ENCODE measurements around the gene SNX3.

Gene SNX3

GRCh38 chr6:108222064-108222463 is 38.8 kb downstream of the SNX3 start:
- 92% methylated on average over 2 of the region's 2 CpGs for WGBS (ENCODE audit: insufficient coverage)
- Histone ChIP-seq H3K4me3 (ENCODE audit: control insufficient read depth in 1 of 7, extremely low read depth in 1 of 7, insufficient read depth in 4 of 7, low read depth in 2 of 7, low read length in 6 of 7) (no peak overlapping the region), H3K4me1 (ENCODE audit: control extremely low read depth in 1 of 4, control insufficient read depth in 4 of 4, insufficient read depth in 4 of 4, low read length in 3 of 4) (peaks cover 0 to 17% (median 6%) of the 10 kb centered on the region in 4 experiments), H3K27me3 (replicated peaks in 2 of 5; ENCODE audit: control insufficient read depth in 4 of 5, insufficient read depth in 5 of 5, low read length in 4 of 5) (no peaks in the 10 kb centered on the region), H3K27ac (ENCODE audit: insufficient read depth in 1 of 2, low read depth in 1 of 2, low read length in 2 of 2, poor library complexity in 1 of 2, severe bottlenecking in 2 of 2) (no peak overlapping the region), H3K9me3 (ENCODE audit: control extremely low read depth in 1 of 5, control insufficient read depth in 4 of 5, insufficient read depth in 2 of 5, low read depth in 1 of 5, low read length in 4 of 5) (peaks cover 0 to 1% (median 0%) of the 10 kb centered on the region in 5 experiments), H3K36me3 (ENCODE audit: control insufficient read depth in 4 of 4, insufficient read depth in 4 of 4, low read length in 3 of 4) (peaks cover 4 to 36% (median 22%) of the 10 kb centered on the region in 4 experiments)
- no peak for DNase-seq
- CTCF ChIA-PET = no interaction called here
- POLR2A ChIA-PET = no interaction called here

- H3K36me3 ChIP-seq (ENCODE audit: control insufficient read depth in 4 of 4, insufficient read depth in 4 of 4, low read length in 3 of 4) = peaks cover 6 to 40% (median 28%) of the 10 kb centered on the region in 4 experiments
- no peaks in the 10 kb centered on the region for H3K9me3 ChIP-seq (ENCODE audit: control extremely low read depth in 1 of 5, control insufficient read depth in 4 of 5, insufficient read depth in 2 of 5, low read depth in 1 of 5, low read length in 4 of 5)
- H3K27me3 ChIP-seq (replicated peaks in 2 of 5; ENCODE audit: control insufficient read depth in 4 of 5, insufficient read depth in 5 of 5, low read length in 4 of 5) = no peaks in the 10 kb centered on the region
- CTCF ChIA-PET = no interaction called here
- no peaks in the 10 kb centered on the region for H3K4me1 ChIP-seq (ENCODE audit: control extremely low read depth in 1 of 4, control insufficient read depth in 4 of 4, insufficient read depth in 4 of 4, low read length in 3 of 4)
- H3K4me3 ChIP-seq (ENCODE audit: control insufficient read depth in 1 of 7, extremely low read depth in 1 of 7, insufficient read depth in 4 of 7, low read depth in 2 of 7, low read length in 6 of 7) = no peak overlapping the region
- 100% methylated on average over 2 of the region's 2 CpGs for WGBS (ENCODE audit: insufficient coverage)
- H3K27ac ChIP-seq (ENCODE audit: insufficient read depth in 1 of 2, low read depth in 1 of 2, low read length in 2 of 2, poor library complexity in 1 of 2, severe bottlenecking in 2 of 2) = no peak overlapping the region
- DNase-seq = no peak
- POLR2A ChIA-PET = no interaction called here
Measured at GRCh38 chr6:108211671-108212070, 49.2 kb downstream of the SNX3 start.

GRCh38 chr6:108210556-108210955 is 50.3 kb downstream of the SNX3 start:
- POLR2A ChIA-PET = no interaction called here
- no peak overlapping the region for H3K27ac ChIP-seq (ENCODE audit: insufficient read depth in 1 of 2, low read depth in 1 of 2, low read length in 2 of 2, poor library complexity in 1 of 2, severe bottlenecking in 2 of 2)
- no peak for DNase-seq
- no peak overlapping the region for H3K4me3 ChIP-seq (ENCODE audit: control insufficient read depth in 1 of 7, extremely low read depth in 1 of 7, insufficient read depth in 4 of 7, low read depth in 2 of 7, low read length in 6 of 7)
- H3K27me3 ChIP-seq (replicated peaks in 2 of 5; ENCODE audit: control insufficient read depth in 4 of 5, insufficient read depth in 5 of 5, low read length in 4 of 5) = no peaks in the 10 kb centered on the region
- CTCF ChIA-PET = no interaction called here
- H3K4me1 ChIP-seq (ENCODE audit: control extremely low read depth in 1 of 4, control insufficient read depth in 4 of 4, insufficient read depth in 4 of 4, low read length in 3 of 4) = no peaks in the 10 kb centered on the region
- 92% methylated on average over 2 of the region's 2 CpGs for WGBS (ENCODE audit: insufficient coverage)
- peaks cover 6 to 36% (median 25%) of the 10 kb centered on the region in 4 experiments for H3K36me3 ChIP-seq (ENCODE audit: control insufficient read depth in 4 of 4, insufficient read depth in 4 of 4, low read length in 3 of 4)
- no peaks in the 10 kb centered on the region for H3K9me3 ChIP-seq (ENCODE audit: control extremely low read depth in 1 of 5, control insufficient read depth in 4 of 5, insufficient read depth in 2 of 5, low read depth in 1 of 5, low read length in 4 of 5)

- POLR2A ChIA-PET = no interaction called here
- Histone ChIP-seq H3K4me3 (ENCODE audit: control insufficient read depth in 1 of 7, extremely low read depth in 1 of 7, insufficient read depth in 4 of 7, low read depth in 2 of 7, low read length in 6 of 7) (no peak overlapping the region), H3K9me3 (ENCODE audit: control extremely low read depth in 1 of 5, control insufficient read depth in 4 of 5, insufficient read depth in 2 of 5, low read depth in 1 of 5, low read length in 4 of 5) (no peaks in the 10 kb centered on the region), H3K36me3 (ENCODE audit: control insufficient read depth in 4 of 4, insufficient read depth in 4 of 4, low read length in 3 of 4) (peaks cover 4 to 31% (median 22%) of the 10 kb centered on the region in 4 experiments), H3K27me3 (replicated peaks in 2 of 5; ENCODE audit: control insufficient read depth in 4 of 5, insufficient read depth in 5 of 5, low read length in 4 of 5) (no peaks in the 10 kb centered on the region), H3K4me1 (ENCODE audit: control extremely low read depth in 1 of 4, control insufficient read depth in 4 of 4, insufficient read depth in 4 of 4, low read length in 3 of 4) (no peaks in the 10 kb centered on the region), H3K27ac (ENCODE audit: insufficient read depth in 1 of 2, low read depth in 1 of 2, low read length in 2 of 2, poor library complexity in 1 of 2, severe bottlenecking in 2 of 2) (no peak overlapping the region)
- 100% methylated on average over 1 of the region's 5 CpGs for WGBS (ENCODE audit: insufficient coverage)
- no peak for DNase-seq
- CTCF ChIA-PET = no interaction called here
Measured at GRCh38 chr6:108209738-108210137, 51.1 kb downstream of the SNX3 start.

GRCh38 chr6:108207013-108207412 is 53.8 kb downstream of the SNX3 start:
- Histone ChIP-seq H3K27me3 (replicated peaks in 2 of 5; ENCODE audit: control insufficient read depth in 4 of 5, insufficient read depth in 5 of 5, low read length in 4 of 5) (no peaks in the 10 kb centered on the region), H3K4me1 (ENCODE audit: control extremely low read depth in 1 of 4, control insufficient read depth in 4 of 4, insufficient read depth in 4 of 4, low read length in 3 of 4) (no peaks in the 10 kb centered on the region), H3K36me3 (ENCODE audit: control insufficient read depth in 4 of 4, insufficient read depth in 4 of 4, low read length in 3 of 4) (peaks cover 0 to 27% (median 18%) of the 10 kb centered on the region in 4 experiments), H3K4me3 (ENCODE audit: control insufficient read depth in 1 of 7, extremely low read depth in 1 of 7, insufficient read depth in 4 of 7, low read depth in 2 of 7, low read length in 6 of 7) (no peak overlapping the region), H3K9me3 (ENCODE audit: control extremely low read depth in 1 of 5, control insufficient read depth in 4 of 5, insufficient read depth in 2 of 5, low read depth in 1 of 5, low read length in 4 of 5) (no peaks in the 10 kb centered on the region), H3K27ac (ENCODE audit: insufficient read depth in 1 of 2, low read depth in 1 of 2, low read length in 2 of 2, poor library complexity in 1 of 2, severe bottlenecking in 2 of 2) (no peak overlapping the region)
- ChIA-PET CTCF (interaction anchor here (1.2 kb wide), 1 partner anchor 286 kb away, joined by 4 read pairs; no protein-coding TSS in a partner anchor), POLR2A (no interaction called here)
- no peak for DNase-seq
- 100% methylated on average over 1 of the region's 4 CpGs for WGBS (ENCODE audit: insufficient coverage)

GRCh38 chr6:108203189-108204112 is 57.4 kb downstream of the SNX3 start:
- ChIA-PET POLR2A (interaction anchor here (0.6 kb wide), 1 partner anchor 393 kb away, joined by 3 read pairs; no protein-coding TSS in a partner anchor), CTCF (interaction anchor here (1.6 kb wide), 1 partner anchor 14 kb away, joined by 3 read pairs; no protein-coding TSS in a partner anchor)
- DNase-seq = no peak
- Histone ChIP-seq H3K27ac (ENCODE audit: insufficient read depth in 1 of 2, low read depth in 1 of 2, low read length in 2 of 2, poor library complexity in 1 of 2, severe bottlenecking in 2 of 2) (no peak overlapping the region), H3K9me3 (ENCODE audit: control extremely low read depth in 1 of 5, control insufficient read depth in 4 of 5, insufficient read depth in 2 of 5, low read depth in 1 of 5, low read length in 4 of 5) (no peaks in the 10 kb centered on the region), H3K4me3 (ENCODE audit: control insufficient read depth in 1 of 7, extremely low read depth in 1 of 7, insufficient read depth in 4 of 7, low read depth in 2 of 7, low read length in 6 of 7) (no peak overlapping the region), H3K4me1 (ENCODE audit: control extremely low read depth in 1 of 4, control insufficient read depth in 4 of 4, insufficient read depth in 4 of 4, low read length in 3 of 4) (no peaks in the 10 kb centered on the region), H3K27me3 (replicated peaks in 2 of 5; ENCODE audit: control insufficient read depth in 4 of 5, insufficient read depth in 5 of 5, low read length in 4 of 5) (no peaks in the 10 kb centered on the region), H3K36me3 (ENCODE audit: control insufficient read depth in 4 of 4, insufficient read depth in 4 of 4, low read length in 3 of 4) (peaks cover 0 to 11% (median 4%) of the 10 kb centered on the region in 4 experiments)
- 97% methylated on average over 13 of the region's 14 CpGs for WGBS (ENCODE audit: insufficient coverage)

- WGBS (ENCODE audit: insufficient coverage) = 100% methylated on average over 6 of the region's 7 CpGs
- Histone ChIP-seq H3K36me3 (ENCODE audit: control insufficient read depth in 4 of 4, insufficient read depth in 4 of 4, low read length in 3 of 4) (peaks cover 0 to 4% (median 0%) of the 10 kb centered on the region in 4 experiments), H3K27ac (ENCODE audit: insufficient read depth in 1 of 2, low read depth in 1 of 2, low read length in 2 of 2, poor library complexity in 1 of 2, severe bottlenecking in 2 of 2) (no peak overlapping the region), H3K4me1 (ENCODE audit: control extremely low read depth in 1 of 4, control insufficient read depth in 4 of 4, insufficient read depth in 4 of 4, low read length in 3 of 4) (no peaks in the 10 kb centered on the region), H3K9me3 (ENCODE audit: control extremely low read depth in 1 of 5, control insufficient read depth in 4 of 5, insufficient read depth in 2 of 5, low read depth in 1 of 5, low read length in 4 of 5) (no peaks in the 10 kb centered on the region), H3K27me3 (replicated peaks in 2 of 5; ENCODE audit: control insufficient read depth in 4 of 5, insufficient read depth in 5 of 5, low read length in 4 of 5) (no peaks in the 10 kb centered on the region), H3K4me3 (ENCODE audit: control insufficient read depth in 1 of 7, extremely low read depth in 1 of 7, insufficient read depth in 4 of 7, low read depth in 2 of 7, low read length in 6 of 7) (no peak overlapping the region)
- no peak for DNase-seq
- ChIA-PET CTCF (interaction anchor here (0.9 to 1.7 kb wide), 2 partner anchors 22 to 32 kb away, joined by 3 to 4 read pairs; no protein-coding TSS in a partner anchor), POLR2A (interaction anchor here (0.6 kb wide), 1 partner anchor 20 kb away, joined by 10 read pairs; no protein-coding TSS in a partner anchor)
Measured at GRCh38 chr6:108200631-108201030, 60.2 kb downstream of the SNX3 start.

Data from common myeloid progenitor, CD34-positive (primary cell).